Mesothelial cell of epicardium (in vitro differentiated cells): ENCODE measurements around the gene PALLD. TPM values are rescaled to one million over a fixed set of nuclear protein-coding genes. Genes with fewer than 3 reads are reported as not detected.

Experiments used
- DNase-seq, 2 experiments: peaks; one replicate each; pipeline ENCODE4 v3.0.0; 2021; ENCODE audit warnings: low spot score in 2 of 2; ENCODE audit not compliant: unreplicated experiment in 2 of 2
- H3K27ac Mint-ChIP-seq: 2 replicates; pipeline ENCODE4 v1.8.0; 2021; ENCODE audit warnings: mixed read lengths
- H3K27me3 Mint-ChIP-seq: 2 replicates; pipeline ENCODE4 v1.8.0; 2021; ENCODE audit warnings: low read depth, mixed read lengths
- H3K36me3 Mint-ChIP-seq: 2 replicates; pipeline ENCODE4 v1.8.0; 2021; ENCODE audit warnings: mixed read lengths
- H3K4me1 Mint-ChIP-seq: 2 replicates; pipeline ENCODE4 v1.8.0; 2021; ENCODE audit warnings: mixed read lengths
- H3K4me3 Mint-ChIP-seq: 2 replicates; pipeline ENCODE4 v1.8.0; 2021; ENCODE audit warnings: mild to moderate bottlenecking, moderate library complexity, mixed read lengths
- H3K9me3 Mint-ChIP-seq: 2 replicates; pipeline ENCODE4 v1.8.0; 2021; ENCODE audit warnings: mixed read lengths
- total RNA-seq: library from RNA; stranded (reverse); gene quantifications from 3 replicates; pipeline ENCODE4 v1.2.1, GENCODE V29; 2021
- TF ChIP-seq, protein P1 (sequence below): fragments of 200-600 bp; sonication (generic); IDR thresholded peaks from one replicate; pipeline ENCODE4 v1.5.0; 2021; ENCODE audit warnings: antibody characterized with exemption; ENCODE audit not compliant: unreplicated experiment

Gene PALLD
- total RNA-seq, 1 donor from 2014 or later, result 158 TPM

DNA sequence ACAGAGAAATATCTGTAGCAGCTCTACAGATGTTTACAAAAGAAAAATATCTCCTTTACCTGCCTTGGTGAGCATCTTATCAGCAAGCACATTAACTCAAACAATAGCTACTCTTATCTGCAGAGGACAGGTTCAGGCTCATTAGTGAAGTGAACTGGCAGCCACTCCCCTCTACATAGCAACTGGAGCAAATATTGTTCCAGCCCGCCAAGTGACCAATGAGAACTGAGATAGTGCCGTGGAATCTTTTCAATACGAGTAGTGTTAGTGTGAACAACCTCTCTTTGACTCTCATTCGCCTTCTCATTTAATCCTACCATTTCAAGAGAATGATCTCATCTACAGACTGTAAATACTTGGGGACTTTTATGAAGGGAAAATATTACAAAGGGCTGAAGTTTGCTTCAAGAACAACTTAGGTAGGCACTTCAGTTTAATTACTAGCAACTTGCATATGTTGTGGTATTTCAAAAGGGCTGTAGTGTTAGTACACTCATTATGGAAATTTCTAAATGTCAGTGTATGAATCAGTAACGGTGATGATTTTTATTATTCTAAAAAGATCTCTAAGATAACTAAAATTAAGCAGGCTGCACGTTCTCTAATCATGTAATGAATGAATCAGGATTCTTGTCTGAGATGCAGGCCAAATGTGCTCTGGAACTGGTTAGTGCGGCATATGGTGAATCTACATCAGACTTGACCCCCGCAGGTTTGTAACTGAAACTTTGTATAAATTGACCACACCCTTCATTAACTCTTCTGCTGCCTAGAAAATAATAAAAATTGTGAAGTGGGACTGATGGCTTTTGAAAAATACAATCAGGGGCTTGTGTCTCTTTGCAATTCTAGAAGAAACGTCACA lies 72.4 kb downstream of the PALLD start:
- Mint-ChIP-seq H3K27me3 (no peaks in the 10 kb centered on the region), H3K9me3 (no peaks in the 10 kb centered on the region), H3K4me3 (no peak overlapping the region), H3K4me1 (peaks cover 29% of the 10 kb centered on the region), H3K36me3 (no peaks in the 10 kb centered on the region), H3K27ac (peak overlapping the region; percentile 68)
- no peak for DNase-seq
- TF ChIP-seq, protein P1, sequence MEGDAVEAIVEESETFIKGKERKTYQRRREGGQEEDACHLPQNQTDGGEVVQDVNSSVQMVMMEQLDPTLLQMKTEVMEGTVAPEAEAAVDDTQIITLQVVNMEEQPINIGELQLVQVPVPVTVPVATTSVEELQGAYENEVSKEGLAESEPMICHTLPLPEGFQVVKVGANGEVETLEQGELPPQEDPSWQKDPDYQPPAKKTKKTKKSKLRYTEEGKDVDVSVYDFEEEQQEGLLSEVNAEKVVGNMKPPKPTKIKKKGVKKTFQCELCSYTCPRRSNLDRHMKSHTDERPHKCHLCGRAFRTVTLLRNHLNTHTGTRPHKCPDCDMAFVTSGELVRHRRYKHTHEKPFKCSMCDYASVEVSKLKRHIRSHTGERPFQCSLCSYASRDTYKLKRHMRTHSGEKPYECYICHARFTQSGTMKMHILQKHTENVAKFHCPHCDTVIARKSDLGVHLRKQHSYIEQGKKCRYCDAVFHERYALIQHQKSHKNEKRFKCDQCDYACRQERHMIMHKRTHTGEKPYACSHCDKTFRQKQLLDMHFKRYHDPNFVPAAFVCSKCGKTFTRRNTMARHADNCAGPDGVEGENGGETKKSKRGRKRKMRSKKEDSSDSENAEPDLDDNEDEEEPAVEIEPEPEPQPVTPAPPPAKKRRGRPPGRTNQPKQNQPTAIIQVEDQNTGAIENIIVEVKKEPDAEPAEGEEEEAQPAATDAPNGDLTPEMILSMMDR, result no peak

DNA sequence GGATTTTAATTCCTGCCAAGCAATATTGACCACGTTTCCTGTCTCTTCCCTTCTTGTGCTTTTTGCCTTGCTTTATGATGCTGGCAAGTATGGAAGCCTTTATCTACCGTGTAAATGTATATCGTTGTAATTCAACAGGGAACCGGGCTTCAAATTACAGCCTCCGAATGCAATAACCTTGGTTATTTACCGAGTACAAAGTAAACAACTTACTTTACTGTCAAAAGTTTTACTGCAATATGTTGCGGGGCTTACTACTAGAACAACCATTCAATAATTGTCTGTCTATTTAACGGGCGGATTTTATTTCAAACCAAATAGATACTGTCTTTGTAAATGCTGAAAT lies 73.1 kb downstream of the PALLD start:
- Mint-ChIP-seq H3K9me3 (no peaks in the 10 kb centered on the region), H3K27me3 (no peaks in the 10 kb centered on the region), H3K27ac (no peak overlapping the region), H3K4me3 (no peak overlapping the region), H3K36me3 (no peaks in the 10 kb centered on the region), H3K4me1 (peaks cover 35% of the 10 kb centered on the region)
- TF ChIP-seq, protein P1, result no peak
- no peak for DNase-seq

DNA sequence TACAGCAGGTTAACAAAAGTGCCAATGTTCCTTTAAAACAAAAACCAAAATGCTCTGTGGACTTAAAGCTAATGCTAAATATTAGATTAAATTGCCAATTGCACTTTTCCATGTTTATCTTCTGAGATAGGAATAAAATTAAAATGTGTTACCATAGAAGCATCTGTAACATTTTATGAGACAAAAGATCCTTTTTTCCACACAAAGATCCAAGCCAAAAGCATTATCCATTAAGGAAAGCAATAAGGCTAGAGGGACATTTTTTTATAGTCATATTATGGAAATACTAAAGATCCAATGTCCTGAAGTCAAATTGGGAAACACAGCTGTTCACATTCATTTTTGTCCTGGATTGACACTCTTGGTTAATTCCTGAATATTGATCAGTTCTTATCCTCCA lies 73.6 kb downstream of the PALLD start:
- DNase-seq, result no peak
- Mint-ChIP-seq H3K4me1 (peaks cover 34% of the 10 kb centered on the region), H3K27me3 (no peaks in the 10 kb centered on the region), H3K4me3 (no peak overlapping the region), H3K27ac (no peak overlapping the region), H3K36me3 (no peaks in the 10 kb centered on the region), H3K9me3 (no peaks in the 10 kb centered on the region)
- TF ChIP-seq, protein P1, result no peak

DNA sequence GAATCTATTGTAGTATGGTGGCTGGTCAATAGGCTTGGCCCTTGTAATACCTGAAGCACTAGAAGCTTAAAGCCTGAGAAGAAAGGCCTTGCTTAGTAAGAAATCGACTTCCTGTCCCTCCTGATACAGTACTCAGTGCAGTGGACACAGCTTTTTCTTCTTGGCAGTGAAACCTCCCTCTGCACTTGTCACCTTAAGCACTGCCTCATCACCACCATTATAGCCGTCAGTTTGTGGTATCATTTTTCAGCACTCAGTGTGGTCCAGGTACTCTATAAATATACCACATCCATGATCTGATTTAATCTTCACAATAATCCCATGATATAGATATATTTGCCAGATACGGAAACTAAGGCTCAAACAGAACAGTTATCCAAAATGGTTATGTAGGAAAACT lies 75.2 kb downstream of the PALLD start:
- no peak overlapping the region for H3K4me3 Mint-ChIP-seq
- H3K4me1 Mint-ChIP-seq, result peaks cover 34% of the 10 kb centered on the region
- TF ChIP-seq, protein P1, result no peak
- H3K27ac Mint-ChIP-seq, result no peak overlapping the region
- H3K36me3 Mint-ChIP-seq, result no peaks in the 10 kb centered on the region
- DNase-seq, result no peak
- no peaks in the 10 kb centered on the region for H3K27me3 Mint-ChIP-seq
- H3K9me3 Mint-ChIP-seq, result no peaks in the 10 kb centered on the region

DNA sequence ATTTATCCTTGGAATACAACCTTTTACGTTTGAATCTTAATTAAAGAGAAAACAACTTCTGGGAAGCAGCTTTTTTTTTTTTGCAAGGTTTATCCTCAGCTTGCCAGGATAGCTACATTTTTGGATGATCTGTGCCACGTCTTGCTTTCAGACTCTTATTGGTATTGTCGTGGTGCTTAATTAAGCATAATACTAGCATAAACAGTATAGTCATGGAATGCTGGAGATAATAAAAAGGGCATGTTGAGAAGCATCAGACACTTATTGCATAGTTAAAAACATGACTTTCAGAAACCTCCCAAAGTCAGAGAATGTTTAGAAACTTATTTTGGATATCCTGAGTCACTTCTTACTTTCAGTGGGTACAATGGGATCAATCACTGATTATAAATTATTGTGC lies 77.0 kb downstream of the PALLD start:
- DNase-seq, result no peak
- TF ChIP-seq, protein P1, result no peak
- H3K27me3 Mint-ChIP-seq, result no peaks in the 10 kb centered on the region

More for the DNA sequence above, 77.0 kb downstream of the PALLD start:
- Mint-ChIP-seq H3K4me3 (no peak overlapping the region), H3K27ac (no peak overlapping the region), H3K36me3 (no peaks in the 10 kb centered on the region), H3K4me1 (peaks cover 33% of the 10 kb centered on the region), H3K9me3 (no peaks in the 10 kb centered on the region)
